DMS53 treated with DMSO at 0.1 percent for 48 hours (cell line): ENCODE data around the gene TRABD2A.
"Not testable (repeated sequence)": the region's sequence is repeated elsewhere in the genome, so short reads cannot be mapped to it uniquely, and the experiment has no call there.

ENCODE experiments used
- DNase-seq: peaks from one replicate; lab custom pipeline; 2025; ENCODE audit not compliant: unreplicated experiment; lab: John Stamatoyannopoulos, UW

Gene TRABD2A

GRCh38 chr2:84881581-84882413 is 913 bp upstream of the TRABD2A start:
- DNase-seq = peak; percentile 87

GRCh38 chr2:84880395-84880644 is 564 bp downstream of the TRABD2A start:
- DNase-seq = peak; percentile 44

GRCh38 chr2:84879584-84880394 is 1.1 kb downstream of the TRABD2A start:
- no peak for DNase-seq

GRCh38 chr2:84878896-84879583 is 1.8 kb downstream of the TRABD2A start:
- DNase-seq = no peak

- DNase-seq = no peak
Observed at GRCh38 chr2:84878459-84878858, 2.4 kb downstream of the TRABD2A start.

- DNase-seq = no peak
Observed at GRCh38 chr2:84876369-84876768, 4.5 kb downstream of the TRABD2A start.

- DNase-seq = not testable (repeated sequence)
Observed at GRCh38 chr2:84875619-84876018, 5.3 kb downstream of the TRABD2A start.

GRCh38 chr2:84875213-84875560 is 5.7 kb downstream of the TRABD2A start:
- DNase-seq = no peak

- no peak for DNase-seq
Observed at GRCh38 chr2:84874381-84875212, 6.3 kb downstream of the TRABD2A start.

- no peak for DNase-seq
Observed at GRCh38 chr2:84873350-84873749, 7.5 kb downstream of the TRABD2A start.

- not testable (repeated sequence) for DNase-seq
Observed at GRCh38 chr2:84872691-84873090, 8.2 kb downstream of the TRABD2A start.

- no peak for DNase-seq
Observed at GRCh38 chr2:84870306-84870705, 10.6 kb downstream of the TRABD2A start.

GRCh38 chr2:84868327-84868726 is 12.6 kb downstream of the TRABD2A start:
- not testable (repeated sequence) for DNase-seq

- no peak for DNase-seq
Observed at GRCh38 chr2:84866122-84866521, 14.8 kb downstream of the TRABD2A start.

- DNase-seq = peak; percentile 43
Observed at GRCh38 chr2:84865181-84865783, 15.6 kb downstream of the TRABD2A start.

GRCh38 chr2:84862006-84862405 is 18.9 kb downstream of the TRABD2A start:
- DNase-seq = no peak

- DNase-seq = no peak
Observed at GRCh38 chr2:84861539-84861938, 19.3 kb downstream of the TRABD2A start.

- no peak for DNase-seq
Observed at GRCh38 chr2:84858937-84859336, 21.9 kb downstream of the TRABD2A start.

GRCh38 chr2:84858123-84858522 is 22.8 kb downstream of the TRABD2A start:
- DNase-seq = no peak

GRCh38 chr2:84857566-84857965 is 23.3 kb downstream of the TRABD2A start:
- DNase-seq = no peak

- no peak for DNase-seq
Observed at GRCh38 chr2:84856787-84857186, 24.1 kb downstream of the TRABD2A start.
